ENCODE measurements around the gene FBXO11.
"Not testable (repeated sequence)": the region's sequence is repeated elsewhere in the genome, so short reads cannot be mapped to it uniquely, and the experiment has no call there.

The FBXO11 gene

GRCh38 chr2:47935071-47935470 lies 28.8 kb upstream of the FBXO11 start:
- H3K4me3 ChIP-seq (ENCODE audit: low read length), result no peak overlapping the region
- no peak for DNase-seq (ENCODE audit: low read depth)
- no peak for TF ChIP-seq CTCF (conservative IDR thresholded peaks at IDR 0.05; ENCODE audit: low read depth, low read length)

DNA sequence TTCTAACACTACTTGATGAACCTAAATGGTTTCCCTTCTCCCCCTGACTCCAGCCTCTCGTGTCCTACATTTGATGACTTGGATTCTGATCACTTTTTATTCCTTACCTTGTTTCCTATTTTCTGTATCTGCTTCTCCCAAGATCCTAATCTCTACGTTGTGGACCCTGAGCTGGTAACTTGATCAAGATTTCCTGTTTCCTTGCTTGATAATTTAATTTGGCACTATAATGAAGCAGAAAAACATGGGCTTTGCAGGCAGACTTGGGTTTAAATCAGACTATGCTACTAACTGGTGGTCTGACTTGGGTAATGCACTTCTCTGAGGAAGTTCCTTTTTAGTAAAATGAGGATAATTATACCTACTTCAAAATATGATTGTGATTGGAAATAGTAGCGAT lies 11.7 kb upstream of the FBXO11 start:
- TF ChIP-seq CTCF (conservative IDR thresholded peaks at IDR 0.05; ENCODE audit: low read depth, low read length), result no peak
- no peak overlapping the region for H3K4me3 ChIP-seq (ENCODE audit: low read length)
- DNase-seq (ENCODE audit: low read depth), result no peak

GRCh38 chr2:47917276-47917961 lies 11.1 kb upstream of the FBXO11 start:
- DNase-seq (ENCODE audit: low read depth), result no peak
- H3K4me3 ChIP-seq (ENCODE audit: low read length), result no peak overlapping the region
- no peak for TF ChIP-seq CTCF (conservative IDR thresholded peaks at IDR 0.05; ENCODE audit: low read depth, low read length)

GRCh38 chr2:47916412-47916811 lies 10.1 kb upstream of the FBXO11 start:
- no peak for TF ChIP-seq CTCF (conservative IDR thresholded peaks at IDR 0.05; ENCODE audit: low read depth, low read length)
- DNase-seq (ENCODE audit: low read depth), result no peak
- H3K4me3 ChIP-seq (ENCODE audit: low read length), result no peak overlapping the region

DNA sequence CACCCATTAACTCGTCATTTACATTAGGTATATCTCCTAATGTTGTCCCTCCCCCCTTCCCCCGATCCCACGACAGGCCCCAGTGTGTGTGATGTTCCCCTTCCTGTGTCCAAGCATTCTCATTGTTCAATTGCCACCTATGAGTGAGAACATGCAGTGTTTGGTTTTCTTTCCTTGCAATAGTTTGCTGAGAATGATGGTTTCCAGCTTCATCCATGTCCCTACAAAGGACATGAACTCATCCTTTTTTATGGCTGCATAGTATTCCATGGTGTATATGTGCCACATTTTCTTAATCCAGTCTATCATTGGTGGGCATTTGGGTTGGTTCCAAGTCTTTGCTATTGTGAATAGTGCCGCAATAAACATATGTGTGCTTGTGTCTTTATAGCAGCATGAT lies 4.4 kb upstream of the FBXO11 start:
- H3K4me3 ChIP-seq (ENCODE audit: low read length); DNase-seq (ENCODE audit: low read depth): not testable (repeated sequence)

GRCh38 chr2:47908682-47909081 lies 2.4 kb upstream of the FBXO11 start:
- DNase-seq (ENCODE audit: low read depth), result no peak
- H3K4me3 ChIP-seq (ENCODE audit: low read length), result no peak overlapping the region
- no peak for TF ChIP-seq CTCF (conservative IDR thresholded peaks at IDR 0.05; ENCODE audit: low read depth, low read length)

DNA sequence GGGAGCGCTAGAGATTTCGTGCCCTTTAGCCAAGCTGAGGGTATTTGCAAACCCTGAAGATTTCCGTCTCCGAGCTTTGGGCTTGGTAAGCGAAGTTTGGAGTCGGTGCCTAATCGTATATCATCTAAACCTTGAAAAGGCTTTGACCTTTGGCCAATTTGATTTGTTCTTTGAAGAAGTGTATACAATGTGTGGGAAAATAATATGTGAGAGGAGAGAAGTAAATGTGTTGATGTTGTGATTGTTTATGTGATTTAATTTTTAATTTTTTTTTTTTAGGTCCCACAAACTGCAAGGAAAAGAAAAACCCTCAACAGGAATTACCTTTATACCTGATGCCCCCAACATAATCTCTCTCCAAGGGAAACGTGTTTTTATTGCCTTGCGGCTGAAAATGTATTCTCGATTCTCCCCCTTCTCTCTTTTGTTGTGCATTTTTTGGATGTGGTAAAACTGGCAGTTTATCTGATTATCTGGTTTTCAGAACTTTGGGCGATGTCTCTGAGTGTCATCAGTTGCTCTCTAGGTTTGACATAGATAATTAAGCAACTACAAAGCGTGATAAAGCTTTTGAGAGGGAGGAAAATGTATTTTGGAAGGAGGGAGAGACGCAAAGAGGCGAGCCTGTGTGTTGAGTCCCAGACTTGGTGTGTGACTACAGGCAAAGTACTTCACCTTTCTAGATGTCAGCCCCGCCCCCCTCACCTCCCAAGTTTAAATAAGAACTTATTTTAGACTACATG lies 912 bp upstream of the FBXO11 start:
- H3K4me3 ChIP-seq (ENCODE audit: low read length), result peak overlapping the region; percentile 70
- peak; percentile 77 for TF ChIP-seq CTCF (conservative IDR thresholded peaks at IDR 0.05; ENCODE audit: low read depth, low read length)
- DNase-seq (ENCODE audit: low read depth), result no peak
